ENCODE data around the gene IFNAR1.
A peak's percentile ranks its signal among the peaks of the same experiment; 100 is the strongest.

The IFNAR1 gene

GRCh38 chr21:33383056-33383888 is 58.5 kb downstream of the IFNAR1 start:
- H4K20me1 ChIP-seq (ENCODE audit: low read depth, low read length) = no peaks in the 10 kb centered on the region
- H2AFZ ChIP-seq (ENCODE audit: low read depth, low read length, severe bottlenecking) = no peak overlapping the region
- H3K36me3 ChIP-seq (ENCODE audit: low read length) = no peaks in the 10 kb centered on the region
- peak overlapping the region; percentile 52 for H3K4me3 ChIP-seq (ENCODE audit: insufficient read depth, low read length, poor library complexity, severe bottlenecking)
- no peaks in the 10 kb centered on the region for H3K9me2 ChIP-seq (replicated peaks; ENCODE audit: insufficient read depth, low read length)
- no peaks in the 10 kb centered on the region for H3K27me3 ChIP-seq (ENCODE audit: low read length)
- H3K9me3 ChIP-seq (ENCODE audit: insufficient read depth, low read length) = no peaks in the 10 kb centered on the region
- peak overlapping the region; percentile 98 for H3K4me2 ChIP-seq (ENCODE audit: low read depth, low read length, poor library complexity, severe bottlenecking)
- H3K27ac ChIP-seq (ENCODE audit: low read depth, low read length) = peak overlapping the region; percentile 98
- no peaks in the 10 kb centered on the region for H3K79me2 ChIP-seq (ENCODE audit: insufficient read depth, low read length)
- peak overlapping the region; percentile 69 for H3K9ac ChIP-seq (ENCODE audit: low read length)
- peaks cover 59% of the 10 kb centered on the region for H3F3A ChIP-seq (ENCODE audit: insufficient read depth)
- TF ChIP-seq EZH2phosphoT487 (conservative IDR thresholded peaks at IDR 0.05; ENCODE audit: low read length) = no peak
- no peak for TF ChIP-seq CTCF (IDR thresholded peaks at IDR 0.05; ENCODE audit: insufficient read depth, low read length, poor library complexity, severe bottlenecking)

GRCh38 chr21:33384841-33385331 is 60.1 kb downstream of the IFNAR1 start:
- Histone ChIP-seq H3K4me2 (ENCODE audit: low read depth, low read length, poor library complexity, severe bottlenecking) (no peak overlapping the region), H3K9me2 (replicated peaks; ENCODE audit: insufficient read depth, low read length) (no peaks in the 10 kb centered on the region), H3F3A (ENCODE audit: insufficient read depth) (peaks cover 50% of the 10 kb centered on the region), H3K4me3 (ENCODE audit: insufficient read depth, low read length, poor library complexity, severe bottlenecking) (no peak overlapping the region), H3K9me3 (ENCODE audit: insufficient read depth, low read length) (no peaks in the 10 kb centered on the region), H3K27me3 (ENCODE audit: low read length) (no peaks in the 10 kb centered on the region), H2AFZ (ENCODE audit: low read depth, low read length, severe bottlenecking) (no peak overlapping the region), H3K36me3 (ENCODE audit: low read length) (no peaks in the 10 kb centered on the region), H3K9ac (ENCODE audit: low read length) (no peak overlapping the region), H3K27ac (ENCODE audit: low read depth, low read length) (peak overlapping the region; percentile 98), H4K20me1 (ENCODE audit: low read depth, low read length) (no peaks in the 10 kb centered on the region), H3K79me2 (ENCODE audit: insufficient read depth, low read length) (no peaks in the 10 kb centered on the region)
- no peak for TF ChIP-seq CTCF (IDR thresholded peaks at IDR 0.05; ENCODE audit: insufficient read depth, low read length, poor library complexity, severe bottlenecking)
- no peak for TF ChIP-seq EZH2phosphoT487 (conservative IDR thresholded peaks at IDR 0.05; ENCODE audit: low read length)

- peaks cover 36% of the 10 kb centered on the region for H3F3A ChIP-seq (ENCODE audit: insufficient read depth)
- TF ChIP-seq CTCF (IDR thresholded peaks at IDR 0.05; ENCODE audit: insufficient read depth, low read length, poor library complexity, severe bottlenecking) (peak; percentile 34), EZH2phosphoT487 (conservative IDR thresholded peaks at IDR 0.05; ENCODE audit: low read length) (no peak)
- no peak overlapping the region for H2AFZ ChIP-seq (ENCODE audit: low read depth, low read length, severe bottlenecking)
- H3K4me2 ChIP-seq (ENCODE audit: low read depth, low read length, poor library complexity, severe bottlenecking) = no peak overlapping the region
- H3K9me2 ChIP-seq (replicated peaks; ENCODE audit: insufficient read depth, low read length) = no peaks in the 10 kb centered on the region
- no peaks in the 10 kb centered on the region for H3K36me3 ChIP-seq (ENCODE audit: low read length)
- no peaks in the 10 kb centered on the region for H3K9me3 ChIP-seq (ENCODE audit: insufficient read depth, low read length)
- no peaks in the 10 kb centered on the region for H3K79me2 ChIP-seq (ENCODE audit: insufficient read depth, low read length)
- no peaks in the 10 kb centered on the region for H3K27me3 ChIP-seq (ENCODE audit: low read length)
- H4K20me1 ChIP-seq (ENCODE audit: low read depth, low read length) = no peaks in the 10 kb centered on the region
- H3K27ac ChIP-seq (ENCODE audit: low read depth, low read length) = no peak overlapping the region
- H3K4me3 ChIP-seq (ENCODE audit: insufficient read depth, low read length, poor library complexity, severe bottlenecking) = no peak overlapping the region
- no peak overlapping the region for H3K9ac ChIP-seq (ENCODE audit: low read length)
Measured at GRCh38 chr21:33386222-33386784, 61.5 kb downstream of the IFNAR1 start.
